Liver (tissue), 9 donors: ENCODE data around the gene KLF16. TPM values are rescaled to one million over a fixed set of nuclear protein-coding genes. Genes with fewer than 3 reads are reported as not detected.

Source experiments
- DNase-seq: peaks from one replicate; pipeline ENCODE4 v3.0.0-alpha.2; 2017; ENCODE audit warnings: low spot score
- H3K27ac ChIP-seq, 2 donors: one replicate each; pipeline ENCODE4 v1.7.0; 2013; ENCODE audit warnings: inconsistent platforms in 2 of 2, low read length in 2 of 2, control low read depth in 1 of 2, low read depth in 1 of 2, mild to moderate bottlenecking in 1 of 2
- H3K27me3 ChIP-seq, 4 donors: one replicate each; pipeline versions ENCODE4 v1.6.1 to v1.7.0; 2013; ENCODE audit warnings: low read length in 3 of 4, inconsistent platforms in 1 of 4, mild to moderate bottlenecking in 1 of 4, moderate library complexity in 1 of 4; ENCODE audit not compliant: control insufficient read depth in 4 of 4, insufficient read depth in 4 of 4
- H3K36me3 ChIP-seq, 4 donors: one replicate each; pipeline versions ENCODE4 v1.6.1 to v1.7.0; 2013; ENCODE audit warnings: low read length in 3 of 4, mild to moderate bottlenecking in 3 of 4, low read depth in 1 of 4, moderate library complexity in 1 of 4; ENCODE audit not compliant: control insufficient read depth in 4 of 4, insufficient read depth in 3 of 4
- H3K4me1 ChIP-seq, 4 donors: one replicate each; pipeline versions ENCODE4 v1.6.1 to v1.7.0; 2013; ENCODE audit warnings: low read length in 3 of 4, mild to moderate bottlenecking in 3 of 4, moderate library complexity in 1 of 4; ENCODE audit not compliant: control insufficient read depth in 4 of 4, insufficient read depth in 4 of 4
- H3K4me3 ChIP-seq, 3 donors: one replicate each; pipeline versions ENCODE4 v1.6.1 to v1.7.0; 2013; ENCODE audit warnings: low read length in 3 of 3, control low read depth in 1 of 3, low read depth in 1 of 3, mild to moderate bottlenecking in 1 of 3
- H3K9ac ChIP-seq, 2 donors: one replicate each; pipeline ENCODE4 v1.7.0; 2013; ENCODE audit warnings: low read length in 2 of 2, mild to moderate bottlenecking in 2 of 2, moderate library complexity in 2 of 2, control low read depth in 1 of 2, low read depth in 1 of 2
- H3K9me3 ChIP-seq, 4 donors: one replicate each; pipeline versions ENCODE4 v1.6.1 to v1.7.0; 2013; ENCODE audit warnings: low read length in 3 of 4; ENCODE audit not compliant: control insufficient read depth in 4 of 4
- EGR1 ChIP-seq, 2 donors: IDR thresholded peaks; 2 replicates each; pipeline ENCODE4 v1.6.1; 2016 to 2018; ENCODE audit warnings: antibody characterized with exemption in 2 of 2, low read depth in 2 of 2
- HNF4A ChIP-seq, 2 donors: conservative IDR thresholded peaks; 2 replicates each; pipeline ENCODE4 v1.6.1; 2016; ENCODE audit warnings: antibody characterized with exemption in 2 of 2, mild to moderate bottlenecking in 2 of 2
- HNF4G ChIP-seq: IDR thresholded peaks from 2 replicates; pipeline ENCODE4 v1.6.1; 2016; ENCODE audit warnings: antibody characterized with exemption
- JUND ChIP-seq, 2 donors: IDR thresholded peaks; 2 replicates each; pipeline ENCODE4 v1.6.1; 2016; ENCODE audit warnings: antibody characterized with exemption in 2 of 2
- SP1 ChIP-seq: IDR thresholded peaks from 2 replicates; pipeline ENCODE4 v1.6.1; 2018; ENCODE audit warnings: antibody characterized with exemption, mild to moderate bottlenecking
- TAF1 ChIP-seq: conservative IDR thresholded peaks from 2 replicates; pipeline ENCODE4 v1.6.1; 2016; ENCODE audit warnings: antibody characterized with exemption, mild to moderate bottlenecking
- YY1 ChIP-seq: IDR thresholded peaks from 2 replicates; pipeline ENCODE4 v1.6.1; 2016; ENCODE audit warnings: antibody characterized with exemption, mild to moderate bottlenecking
- WGBS: extraction: QIAGEN DNeasy Blood & Tissue Kit; methylation state at CpG from one replicate; pipeline ENCODE4 v1.1.7; 2013; 5-methylcytosine and 5-hydroxymethylcytosine counted together
- polyA plus RNA-seq, 2 donors: library from polyadenylated mRNA; stranded (reverse) in 1 of 2; unstranded in 1 of 2; fragments of 200-250 nt in 1 of 2; fragments of >200 nt in 1 of 2; fragmentation: Nextera tagmentation in 1 of 2; extraction: Ambion mirVana in 1 of 2; gene quantifications; one replicate each; pipeline versions ENCODE4 v1.2.1 to v1.2.3, GENCODE V29; 2013 to 2015
- total RNA-seq, 2 donors: library from RNA; depleted of rRNA; stranded (reverse); fragments of >200 nt; gene quantifications; one replicate each; pipeline ENCODE4 v1.2.3, GENCODE V29; 2014
- TF ChIP-seq, protein P1 (sequence below): IDR thresholded peaks from 2 replicates; pipeline ENCODE4 v1.6.1; 2016; ENCODE audit warnings: antibody characterized with exemption, mild to moderate bottlenecking
- TF ChIP-seq, protein P2 (sequence below): fragments of 150-350 bp; IDR thresholded peaks from 2 replicates; pipeline ENCODE4 v1.5.1; 2017; ENCODE audit warnings: improper control_type of control experiment, low read depth, low read length; ENCODE audit not compliant: missing input control
- donor health status: healthy.
- donor health status: healthy.
- donor health status: healthy.
- donor health status: healthy.
- donor health status: healthy.

KLF16 gene
- total and polyA plus RNA-seq, 4 donors = 1.2 to 14.8 (median 6.0) TPM

DNA sequence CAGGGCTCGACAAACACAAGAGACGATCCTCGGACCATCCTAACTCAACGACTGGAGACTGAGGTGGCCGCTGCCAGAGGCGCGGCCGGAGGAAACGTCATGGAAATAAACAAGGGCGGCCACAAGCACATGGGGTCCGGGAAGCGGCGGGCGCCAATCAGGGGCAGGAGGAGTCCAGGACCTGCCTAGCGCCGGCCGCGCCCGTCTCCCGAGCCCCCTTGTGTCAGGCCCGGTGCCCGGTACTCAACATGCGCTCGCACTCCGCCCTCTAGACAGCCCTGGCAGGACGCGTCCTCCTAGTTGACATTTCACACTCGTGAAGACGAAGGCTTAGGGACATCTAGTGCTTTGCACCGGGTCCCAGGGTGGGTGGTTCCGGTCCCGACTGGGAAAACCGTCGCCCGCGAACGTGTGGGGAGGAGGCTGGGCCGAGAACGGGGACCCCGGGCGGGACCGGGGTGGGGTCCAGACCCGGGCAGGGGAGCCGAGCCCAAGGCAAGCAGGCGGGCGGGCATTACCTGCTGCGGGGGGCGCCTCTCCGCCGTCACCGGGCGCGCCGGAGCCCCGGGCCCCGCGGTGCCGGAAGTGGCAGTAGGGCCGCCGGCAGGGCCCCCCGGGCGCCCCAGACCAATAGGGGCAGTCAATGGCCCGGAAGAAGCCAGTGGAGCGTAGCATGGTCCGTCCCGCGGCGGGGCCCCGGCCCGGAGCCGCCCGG is 15.5 kb downstream of the KLF16 start:
- Histone ChIP-seq H3K4me3 (peak overlapping the region; percentile 94 to 99 (median 99)), H3K27me3 (no peaks in the 10 kb centered on the region), H3K4me1 (peaks cover 7 to 50% (median 42%) of the 10 kb centered on the region in 4 donors), H3K27ac (peak overlapping the region; percentile 99 to 100), H3K36me3 (no peaks in the 10 kb centered on the region), H3K9me3 (no peaks in the 10 kb centered on the region), H3K9ac (peak overlapping the region; percentile 68 to 93)
- under 1% methylated on average over 72 of the region's 72 CpGs for WGBS
- DNase-seq = peak; percentile 58
- TF ChIP-seq EGR1 (IDR thresholded peaks at IDR 0.05; ENCODE audit: low read depth in 2 of 2) (peak in 1 of 2 donors; percentile 24), JUND (IDR thresholded peaks at IDR 0.05) (no peak), YY1 (peak; percentile 9), TAF1 (no peak), SP1 (peak; percentile 7), HNF4G (no peak)

DNA sequence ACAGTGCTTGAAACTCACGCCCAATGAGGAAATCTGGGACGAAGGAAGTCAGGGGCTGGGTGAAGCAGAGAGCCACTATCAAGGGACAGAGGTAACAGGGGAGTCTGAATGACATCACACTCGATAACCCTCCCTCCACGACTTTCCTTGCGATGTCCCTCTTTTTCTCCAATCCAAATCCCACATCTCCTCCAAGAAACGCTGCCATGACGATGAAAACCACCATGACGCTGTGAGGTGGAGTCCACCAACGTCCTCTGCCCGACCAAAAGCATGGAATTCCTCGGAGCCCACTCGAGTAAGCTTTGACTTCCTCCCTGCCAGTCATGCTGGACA is 16.1 kb downstream of the KLF16 start:
- Histone ChIP-seq H3K27me3 (no peaks in the 10 kb centered on the region), H3K9ac (peak overlapping the region; percentile 68 to 93), H3K27ac (peak overlapping the region; percentile 99 to 100), H3K4me3 (peak overlapping the region; percentile 94 to 99 (median 99)), H3K36me3 (no peaks in the 10 kb centered on the region), H3K4me1 (peaks cover 7 to 53% (median 45%) of the 10 kb centered on the region in 4 donors), H3K9me3 (no peaks in the 10 kb centered on the region)
- TF ChIP-seq, protein P1, sequence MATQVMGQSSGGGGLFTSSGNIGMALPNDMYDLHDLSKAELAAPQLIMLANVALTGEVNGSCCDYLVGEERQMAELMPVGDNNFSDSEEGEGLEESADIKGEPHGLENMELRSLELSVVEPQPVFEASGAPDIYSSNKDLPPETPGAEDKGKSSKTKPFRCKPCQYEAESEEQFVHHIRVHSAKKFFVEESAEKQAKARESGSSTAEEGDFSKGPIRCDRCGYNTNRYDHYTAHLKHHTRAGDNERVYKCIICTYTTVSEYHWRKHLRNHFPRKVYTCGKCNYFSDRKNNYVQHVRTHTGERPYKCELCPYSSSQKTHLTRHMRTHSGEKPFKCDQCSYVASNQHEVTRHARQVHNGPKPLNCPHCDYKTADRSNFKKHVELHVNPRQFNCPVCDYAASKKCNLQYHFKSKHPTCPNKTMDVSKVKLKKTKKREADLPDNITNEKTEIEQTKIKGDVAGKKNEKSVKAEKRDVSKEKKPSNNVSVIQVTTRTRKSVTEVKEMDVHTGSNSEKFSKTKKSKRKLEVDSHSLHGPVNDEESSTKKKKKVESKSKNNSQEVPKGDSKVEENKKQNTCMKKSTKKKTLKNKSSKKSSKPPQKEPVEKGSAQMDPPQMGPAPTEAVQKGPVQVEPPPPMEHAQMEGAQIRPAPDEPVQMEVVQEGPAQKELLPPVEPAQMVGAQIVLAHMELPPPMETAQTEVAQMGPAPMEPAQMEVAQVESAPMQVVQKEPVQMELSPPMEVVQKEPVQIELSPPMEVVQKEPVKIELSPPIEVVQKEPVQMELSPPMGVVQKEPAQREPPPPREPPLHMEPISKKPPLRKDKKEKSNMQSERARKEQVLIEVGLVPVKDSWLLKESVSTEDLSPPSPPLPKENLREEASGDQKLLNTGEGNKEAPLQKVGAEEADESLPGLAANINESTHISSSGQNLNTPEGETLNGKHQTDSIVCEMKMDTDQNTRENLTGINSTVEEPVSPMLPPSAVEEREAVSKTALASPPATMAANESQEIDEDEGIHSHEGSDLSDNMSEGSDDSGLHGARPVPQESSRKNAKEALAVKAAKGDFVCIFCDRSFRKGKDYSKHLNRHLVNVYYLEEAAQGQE = no peak
- TF ChIP-seq YY1 = peak; percentile 4
- WGBS = 5% methylated on average over 12 of the region's 12 CpGs
- no peak for DNase-seq

DNA sequence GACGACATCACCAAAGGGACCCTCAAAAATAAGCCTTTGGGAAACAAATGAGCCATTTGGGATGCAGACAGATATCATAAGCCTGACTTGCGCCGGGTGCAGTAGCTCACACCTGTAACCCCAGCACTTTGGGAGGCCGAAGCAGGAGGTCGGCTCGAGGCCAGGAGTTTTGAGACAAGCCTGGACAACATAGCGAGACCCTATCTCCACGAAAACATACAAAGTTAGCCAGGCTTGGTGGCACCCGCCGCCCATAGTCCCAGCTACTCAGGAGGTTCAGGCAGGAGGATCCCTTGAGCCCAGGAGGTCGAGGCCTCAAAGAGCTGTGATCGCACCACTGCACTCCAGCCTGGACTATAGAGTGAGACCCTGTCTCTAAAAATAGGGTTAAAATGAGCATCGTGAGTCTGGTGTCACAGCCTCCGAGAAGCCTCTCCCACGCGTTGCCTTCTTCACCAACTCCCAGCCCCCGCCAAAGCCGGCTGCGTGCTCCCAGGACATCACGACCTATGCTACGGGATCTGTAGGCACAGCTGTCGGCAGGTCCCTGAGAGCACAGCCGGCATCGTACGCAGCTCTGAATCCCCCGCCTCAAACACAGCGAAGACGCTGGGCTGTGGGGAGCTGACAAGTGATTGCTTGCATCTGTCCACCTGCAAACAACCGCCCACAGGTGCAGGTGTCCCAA is 16.7 kb downstream of the KLF16 start:
- peaks cover 7 to 58% (median 47%) of the 10 kb centered on the region in 4 donors for H3K4me1 ChIP-seq
- TF ChIP-seq, protein P1 = no peak
- TF ChIP-seq HNF4A (conservative IDR thresholded peaks at IDR 0.05) (no peak), HNF4G (no peak), EGR1 (IDR thresholded peaks at IDR 0.05; ENCODE audit: low read depth in 2 of 2) (no peak), JUND (IDR thresholded peaks at IDR 0.05) (no peak)
- TF ChIP-seq, protein P2, sequence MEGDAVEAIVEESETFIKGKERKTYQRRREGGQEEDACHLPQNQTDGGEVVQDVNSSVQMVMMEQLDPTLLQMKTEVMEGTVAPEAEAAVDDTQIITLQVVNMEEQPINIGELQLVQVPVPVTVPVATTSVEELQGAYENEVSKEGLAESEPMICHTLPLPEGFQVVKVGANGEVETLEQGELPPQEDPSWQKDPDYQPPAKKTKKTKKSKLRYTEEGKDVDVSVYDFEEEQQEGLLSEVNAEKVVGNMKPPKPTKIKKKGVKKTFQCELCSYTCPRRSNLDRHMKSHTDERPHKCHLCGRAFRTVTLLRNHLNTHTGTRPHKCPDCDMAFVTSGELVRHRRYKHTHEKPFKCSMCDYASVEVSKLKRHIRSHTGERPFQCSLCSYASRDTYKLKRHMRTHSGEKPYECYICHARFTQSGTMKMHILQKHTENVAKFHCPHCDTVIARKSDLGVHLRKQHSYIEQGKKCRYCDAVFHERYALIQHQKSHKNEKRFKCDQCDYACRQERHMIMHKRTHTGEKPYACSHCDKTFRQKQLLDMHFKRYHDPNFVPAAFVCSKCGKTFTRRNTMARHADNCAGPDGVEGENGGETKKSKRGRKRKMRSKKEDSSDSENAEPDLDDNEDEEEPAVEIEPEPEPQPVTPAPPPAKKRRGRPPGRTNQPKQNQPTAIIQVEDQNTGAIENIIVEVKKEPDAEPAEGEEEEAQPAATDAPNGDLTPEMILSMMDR = no peak
- H3K9ac ChIP-seq = peak overlapping the region; percentile 68 to 93
- no peak for DNase-seq
- no peaks in the 10 kb centered on the region for H3K27me3 ChIP-seq
- no peak overlapping the region for H3K27ac ChIP-seq
- WGBS = 76% methylated on average over 29 of the region's 29 CpGs
- no peaks in the 10 kb centered on the region for H3K36me3 ChIP-seq
- peak overlapping the region; percentile 94 to 99 (median 99) for H3K4me3 ChIP-seq
- H3K9me3 ChIP-seq = no peaks in the 10 kb centered on the region
